Measurements from ENCODE around the gene SORCS2.

Gene SORCS2

GRCh38 chr4:7487998-7488671 lies 295.8 kb downstream of the SORCS2 start:
- no peak overlapping the region for H3K4me3 ChIP-seq (ENCODE audit: low read depth, low read length)
- TF ChIP-seq, protein P1, sequence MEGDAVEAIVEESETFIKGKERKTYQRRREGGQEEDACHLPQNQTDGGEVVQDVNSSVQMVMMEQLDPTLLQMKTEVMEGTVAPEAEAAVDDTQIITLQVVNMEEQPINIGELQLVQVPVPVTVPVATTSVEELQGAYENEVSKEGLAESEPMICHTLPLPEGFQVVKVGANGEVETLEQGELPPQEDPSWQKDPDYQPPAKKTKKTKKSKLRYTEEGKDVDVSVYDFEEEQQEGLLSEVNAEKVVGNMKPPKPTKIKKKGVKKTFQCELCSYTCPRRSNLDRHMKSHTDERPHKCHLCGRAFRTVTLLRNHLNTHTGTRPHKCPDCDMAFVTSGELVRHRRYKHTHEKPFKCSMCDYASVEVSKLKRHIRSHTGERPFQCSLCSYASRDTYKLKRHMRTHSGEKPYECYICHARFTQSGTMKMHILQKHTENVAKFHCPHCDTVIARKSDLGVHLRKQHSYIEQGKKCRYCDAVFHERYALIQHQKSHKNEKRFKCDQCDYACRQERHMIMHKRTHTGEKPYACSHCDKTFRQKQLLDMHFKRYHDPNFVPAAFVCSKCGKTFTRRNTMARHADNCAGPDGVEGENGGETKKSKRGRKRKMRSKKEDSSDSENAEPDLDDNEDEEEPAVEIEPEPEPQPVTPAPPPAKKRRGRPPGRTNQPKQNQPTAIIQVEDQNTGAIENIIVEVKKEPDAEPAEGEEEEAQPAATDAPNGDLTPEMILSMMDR (IDR thresholded peaks at IDR 0.05; ENCODE audit: low read depth, low read length) = no peak

DNA sequence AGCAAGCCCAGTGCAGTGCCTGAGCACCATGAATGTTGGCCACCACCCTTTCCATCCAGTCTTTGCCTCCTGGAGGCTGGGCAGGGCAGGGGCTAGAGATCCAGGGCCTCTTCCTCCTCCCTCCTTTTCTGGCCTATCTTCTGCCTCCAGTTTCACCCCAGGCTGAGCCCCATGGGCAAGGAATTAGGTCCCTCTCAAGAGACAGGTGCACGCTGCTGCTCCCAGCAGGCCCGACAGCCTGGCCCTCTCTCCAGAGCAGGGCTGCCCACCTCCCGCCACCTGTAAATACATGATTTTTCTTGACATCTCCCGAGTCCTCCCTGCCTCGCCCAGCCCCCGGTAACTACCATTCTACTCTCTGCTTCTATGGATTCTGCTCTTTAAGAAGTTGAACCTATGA lies 299.6 kb downstream of the SORCS2 start:
- no peak overlapping the region for H3K4me3 ChIP-seq (ENCODE audit: low read depth, low read length)
- TF ChIP-seq, protein P1 (IDR thresholded peaks at IDR 0.05; ENCODE audit: low read depth, low read length) = no peak

DNA sequence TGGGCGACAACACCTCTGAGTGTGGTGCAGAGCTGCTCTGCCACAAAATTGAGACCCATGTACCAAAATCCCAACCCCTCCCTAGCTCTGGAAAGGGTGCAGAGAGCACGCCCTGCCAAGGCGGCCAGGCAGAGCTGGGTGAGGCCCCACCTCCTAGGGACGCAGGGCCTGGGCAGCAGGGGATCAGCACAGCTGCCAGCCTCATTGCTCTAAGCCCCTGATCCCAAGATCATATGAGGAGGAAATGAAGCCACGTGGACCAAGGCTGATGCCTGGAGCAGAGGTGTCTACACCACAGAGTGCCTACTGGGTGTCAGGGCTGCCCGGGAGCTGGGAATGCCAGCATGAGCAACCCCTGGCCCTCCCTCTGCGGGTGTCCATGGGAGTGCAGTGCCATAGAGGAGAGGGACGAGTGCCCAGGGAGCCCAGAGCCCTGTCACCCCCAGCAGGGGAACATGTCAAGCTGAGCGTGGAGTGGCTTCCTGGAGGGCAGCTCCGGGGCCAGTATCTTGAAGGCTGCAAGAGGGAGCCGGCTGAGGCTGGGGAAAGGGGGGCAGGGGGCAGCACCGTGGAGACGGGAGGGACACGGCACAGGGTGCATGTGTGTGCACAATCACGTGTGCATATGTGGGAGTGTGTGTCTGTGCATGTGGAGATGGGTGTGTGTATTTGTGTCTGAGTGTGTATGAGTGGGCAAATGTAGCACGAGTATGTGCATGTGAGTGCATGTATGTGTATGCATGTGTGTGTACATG lies 306.3 kb downstream of the SORCS2 start:
- no peak overlapping the region for H3K4me3 ChIP-seq (ENCODE audit: low read depth, low read length)
- TF ChIP-seq, protein P1 (IDR thresholded peaks at IDR 0.05; ENCODE audit: low read depth, low read length) = no peak

DNA sequence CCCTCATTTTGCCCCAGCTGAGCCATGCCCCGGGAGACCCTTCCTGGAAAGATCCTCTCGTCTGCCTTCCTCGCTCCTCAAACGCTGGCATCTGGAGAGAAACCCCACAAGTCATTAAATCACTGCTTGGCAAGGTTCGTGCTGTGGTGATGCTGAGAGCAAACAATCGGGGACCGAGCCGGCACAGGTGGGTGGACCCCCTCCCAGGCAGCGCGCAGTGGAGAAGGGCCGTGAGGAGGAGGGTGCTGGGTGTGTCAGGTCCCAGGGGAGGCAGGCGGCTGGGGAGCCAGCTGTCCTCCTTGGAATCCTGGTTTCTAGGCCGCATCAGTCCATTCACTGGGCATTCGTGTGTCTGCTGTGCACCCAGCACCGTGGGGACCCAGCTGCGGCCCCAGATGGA lies 307.3 kb downstream of the SORCS2 start:
- H3K4me3 ChIP-seq (ENCODE audit: low read depth, low read length) = no peak overlapping the region
- TF ChIP-seq, protein P1 (IDR thresholded peaks at IDR 0.05; ENCODE audit: low read depth, low read length) = no peak

GRCh38 chr4:7500404-7500803 lies 308.1 kb downstream of the SORCS2 start:
- TF ChIP-seq, protein P1 (IDR thresholded peaks at IDR 0.05; ENCODE audit: low read depth, low read length) = no peak

DNA sequence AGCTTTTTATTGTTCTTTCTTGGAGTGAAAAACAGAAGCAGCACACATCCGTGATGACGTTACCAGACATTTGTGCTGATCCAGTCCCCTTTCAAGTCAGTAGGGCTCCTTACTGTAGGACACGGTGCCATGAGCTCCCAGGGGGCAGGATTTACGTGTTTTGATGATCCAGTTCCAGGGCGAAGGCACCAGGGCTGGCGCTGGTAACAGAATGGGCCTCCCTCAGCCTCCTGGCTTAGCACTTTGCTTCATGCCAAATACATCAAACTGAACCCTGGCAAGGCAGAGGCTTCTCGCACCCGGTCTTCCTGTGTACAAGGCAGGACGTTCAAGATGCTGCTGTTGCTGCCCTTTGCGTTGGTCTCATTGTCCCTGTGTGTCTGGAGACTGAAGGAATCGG lies 309.0 kb downstream of the SORCS2 start:
- TF ChIP-seq, protein P1 (IDR thresholded peaks at IDR 0.05; ENCODE audit: low read depth, low read length) = no peak
- no peak overlapping the region for H3K4me3 ChIP-seq (ENCODE audit: low read depth, low read length)

More at GRCh38 chr4:7500404-7500803, 308.1 kb downstream of the SORCS2 start:
- no peak overlapping the region for H3K4me3 ChIP-seq (ENCODE audit: low read depth, low read length)

DNA sequence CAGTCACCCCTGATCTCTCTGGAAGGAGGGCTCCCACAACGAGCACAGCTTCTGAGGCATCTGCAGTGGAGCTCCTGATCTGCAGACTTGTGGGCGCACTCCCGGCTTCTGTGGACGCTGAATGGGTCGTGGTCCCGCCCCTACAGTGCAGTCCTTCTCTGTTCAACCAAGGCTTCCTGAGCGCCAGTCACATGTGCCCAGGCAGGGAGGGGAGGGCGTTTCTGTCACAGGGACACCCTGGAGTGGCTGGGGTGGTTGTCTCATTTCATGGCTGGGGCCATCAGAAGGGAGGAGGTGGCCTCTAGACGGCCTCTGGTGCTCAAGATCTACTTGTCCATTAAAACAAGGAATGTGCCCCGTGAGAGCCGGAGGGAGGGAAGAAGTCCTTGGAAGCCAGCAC lies 309.5 kb downstream of the SORCS2 start:
- TF ChIP-seq, protein P1 (IDR thresholded peaks at IDR 0.05; ENCODE audit: low read depth, low read length) = no peak
- H3K4me3 ChIP-seq (ENCODE audit: low read depth, low read length) = no peak overlapping the region

Measured in WI38 (cell line).